Osteocyte (in vitro differentiated cells): Measurements from ENCODE around the gene SLC13A1. TPM values are rescaled to one million over a fixed set of nuclear protein-coding genes. Genes with fewer than 3 reads are reported as not detected.
"Not testable (repeated sequence)": the region's sequence is repeated elsewhere in the genome, so short reads cannot be mapped to it uniquely, and the experiment has no call there.

Source experiments
- DNase-seq: peaks from one replicate; pipeline ENCODE4 v3.0.0; 2021; ENCODE audit warnings: mixed read lengths; ENCODE audit not compliant: unreplicated experiment; ENCODE audit errors: extremely low spot score
- H3K27ac Mint-ChIP-seq: one replicate; pipeline ENCODE4 v1.8.0; 2021; ENCODE audit warnings: mild to moderate bottlenecking, mixed read lengths; ENCODE audit not compliant: unreplicated experiment
- H3K27me3 Mint-ChIP-seq: one replicate; pipeline ENCODE4 v1.8.0; 2021; ENCODE audit warnings: mixed read lengths; ENCODE audit not compliant: unreplicated experiment
- H3K36me3 Mint-ChIP-seq: one replicate; pipeline ENCODE4 v1.8.0; 2021; ENCODE audit warnings: mixed read lengths; ENCODE audit not compliant: unreplicated experiment
- H3K4me1 Mint-ChIP-seq: one replicate; pipeline ENCODE4 v1.8.0; 2021; ENCODE audit warnings: mixed read lengths; ENCODE audit not compliant: unreplicated experiment
- H3K4me3 Mint-ChIP-seq: one replicate; pipeline ENCODE4 v1.8.0; 2021; ENCODE audit warnings: mild to moderate bottlenecking, moderate library complexity, mixed read lengths; ENCODE audit not compliant: unreplicated experiment
- H3K9me3 Mint-ChIP-seq: one replicate; pipeline ENCODE4 v1.8.0; 2021; ENCODE audit warnings: mixed read lengths; ENCODE audit not compliant: unreplicated experiment
- CTCF ChIP-seq: fragments of 200-600 bp; sonication (generic); IDR thresholded peaks from 2 replicates; pipeline ENCODE4 v1.5.0; 2021; ENCODE audit warnings: antibody characterized with exemption, mild to moderate bottlenecking, moderate library complexity
- total RNA-seq: library from RNA; stranded (reverse); gene quantifications from 2 replicates; pipeline ENCODE4 v1.2.1, GENCODE V29; 2021

The SLC13A1 gene
- total RNA-seq, 1 donor from 2014 or later: not detected

DNA sequence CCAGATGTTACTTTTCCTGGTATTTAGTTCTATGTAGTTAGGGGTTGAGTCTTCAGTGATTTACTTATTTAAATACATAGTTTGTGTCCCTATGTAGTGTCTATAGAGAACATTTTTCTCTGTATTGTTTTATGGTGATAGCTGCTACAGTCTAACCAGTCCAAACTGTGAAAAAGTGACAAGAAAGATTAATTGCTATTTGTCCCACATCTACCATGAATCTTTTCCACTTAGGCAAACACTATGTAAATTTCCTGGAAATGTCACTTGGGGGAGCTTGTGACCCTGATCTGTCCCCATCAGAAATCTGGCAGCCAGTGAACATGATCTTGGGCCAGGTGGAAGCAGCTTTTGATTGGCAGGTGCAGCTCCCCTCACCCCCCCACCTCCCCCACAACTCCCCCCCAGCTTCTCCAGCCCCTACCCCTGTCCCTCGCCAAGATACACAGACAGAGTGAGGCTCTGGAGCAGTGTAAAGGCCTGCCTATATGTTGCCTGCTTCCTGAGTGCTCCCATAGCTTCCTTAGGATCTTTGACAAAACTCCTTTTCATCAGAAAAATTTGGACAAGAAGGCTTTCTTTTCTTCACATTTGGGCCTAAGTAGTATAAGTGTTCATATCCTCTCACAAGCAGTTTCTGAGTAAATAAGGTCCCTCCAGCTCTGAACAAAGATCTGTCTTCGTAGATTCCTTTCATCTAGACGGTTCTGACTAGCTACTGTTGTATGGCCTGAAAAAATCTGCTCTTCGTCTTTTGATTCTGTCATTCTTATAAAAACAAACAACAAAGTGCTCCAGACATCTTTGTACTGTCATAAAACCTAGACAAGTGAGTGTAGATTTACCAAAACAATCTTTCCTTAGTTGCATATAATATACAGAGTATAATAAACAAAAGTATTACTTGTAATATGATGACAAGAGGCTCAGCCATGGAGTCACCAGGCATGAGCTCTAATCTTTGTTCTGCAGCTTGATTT lies 31.5 kb upstream of the SLC13A1 start:
- DNase-seq: no peak
- Mint-ChIP-seq H3K4me1 (no peaks in the 10 kb centered on the region), H3K4me3 (no peak overlapping the region), H3K9me3 (peaks cover 3% of the 10 kb centered on the region), H3K36me3 (no peaks in the 10 kb centered on the region), H3K27me3 (no peaks in the 10 kb centered on the region), H3K27ac (no peak overlapping the region)
- TF ChIP-seq CTCF: no peak

DNA sequence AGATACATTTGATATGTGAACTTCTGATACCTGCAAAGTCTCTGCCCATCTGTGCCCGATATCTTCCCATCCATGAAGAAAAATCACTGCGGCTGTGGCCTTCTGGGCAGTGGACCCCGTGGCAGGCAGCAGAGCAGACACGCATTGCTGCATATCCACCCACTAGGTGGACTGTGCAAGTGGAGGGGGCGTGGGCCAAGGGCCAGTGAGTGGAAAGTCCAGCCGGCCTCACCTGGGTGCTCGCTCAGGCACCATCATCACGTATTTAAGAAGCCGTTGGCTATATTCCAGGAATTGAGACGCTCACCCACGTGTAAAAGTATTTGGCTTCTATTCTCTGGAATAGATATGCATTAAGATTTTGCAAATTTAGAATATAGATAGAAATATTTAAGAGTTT lies 30.8 kb upstream of the SLC13A1 start:
- H3K27me3 Mint-ChIP-seq: no peaks in the 10 kb centered on the region
- H3K36me3 Mint-ChIP-seq: no peaks in the 10 kb centered on the region
- no peak for TF ChIP-seq CTCF
- no peak for DNase-seq
- H3K9me3 Mint-ChIP-seq: peaks cover 3% of the 10 kb centered on the region
- no peak overlapping the region for H3K27ac Mint-ChIP-seq
- H3K4me3 Mint-ChIP-seq: no peak overlapping the region
- H3K4me1 Mint-ChIP-seq: no peaks in the 10 kb centered on the region

DNA sequence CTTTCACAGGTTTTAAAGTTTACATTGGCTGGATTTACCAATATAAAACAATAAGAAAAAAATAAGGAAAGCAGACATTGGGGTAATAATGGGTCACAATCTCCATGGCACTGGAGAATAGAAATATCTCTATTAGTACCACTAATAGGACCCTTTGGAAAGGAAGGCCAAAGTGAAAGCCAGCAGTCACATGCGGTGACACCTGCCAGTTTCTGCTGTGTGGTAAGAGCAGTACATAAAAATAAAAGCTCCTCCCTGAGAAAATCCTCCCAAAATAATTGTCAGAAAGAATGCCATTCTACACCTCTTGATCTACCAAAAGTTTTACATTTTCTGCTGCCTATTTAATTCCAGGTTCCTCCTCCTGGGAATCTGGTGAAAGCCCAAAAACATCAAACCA lies 30.4 kb upstream of the SLC13A1 start:
- no peak overlapping the region for H3K27ac Mint-ChIP-seq
- peaks cover 3% of the 10 kb centered on the region for H3K9me3 Mint-ChIP-seq
- no peaks in the 10 kb centered on the region for H3K36me3 Mint-ChIP-seq
- H3K27me3 Mint-ChIP-seq: no peaks in the 10 kb centered on the region
- H3K4me3 Mint-ChIP-seq: no peak overlapping the region
- no peak for DNase-seq
- no peak for TF ChIP-seq CTCF
- H3K4me1 Mint-ChIP-seq: no peaks in the 10 kb centered on the region

DNA sequence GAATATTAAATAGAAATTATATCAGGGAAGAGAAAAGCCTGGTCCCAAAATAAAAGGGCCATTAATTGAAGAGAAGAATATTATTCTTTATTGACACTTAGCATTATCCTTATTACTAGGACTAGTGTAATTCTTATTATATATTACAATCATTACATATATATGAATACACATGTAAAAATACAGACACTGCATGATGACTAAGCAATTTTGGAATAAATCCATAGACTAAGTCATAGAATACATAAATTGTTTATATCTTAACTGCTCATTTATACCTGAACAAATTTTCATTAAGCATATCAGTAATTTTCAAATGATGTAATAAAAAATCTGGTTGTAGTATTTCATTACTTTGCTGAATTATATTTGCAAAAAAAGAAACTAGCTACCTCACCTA lies 29.7 kb upstream of the SLC13A1 start:
- Mint-ChIP-seq H3K4me3 (no peak overlapping the region), H3K36me3 (no peaks in the 10 kb centered on the region), H3K27me3 (no peaks in the 10 kb centered on the region), H3K27ac (no peak overlapping the region), H3K4me1 (no peaks in the 10 kb centered on the region), H3K9me3 (peaks cover 3% of the 10 kb centered on the region)
- DNase-seq: no peak
- no peak for TF ChIP-seq CTCF

DNA sequence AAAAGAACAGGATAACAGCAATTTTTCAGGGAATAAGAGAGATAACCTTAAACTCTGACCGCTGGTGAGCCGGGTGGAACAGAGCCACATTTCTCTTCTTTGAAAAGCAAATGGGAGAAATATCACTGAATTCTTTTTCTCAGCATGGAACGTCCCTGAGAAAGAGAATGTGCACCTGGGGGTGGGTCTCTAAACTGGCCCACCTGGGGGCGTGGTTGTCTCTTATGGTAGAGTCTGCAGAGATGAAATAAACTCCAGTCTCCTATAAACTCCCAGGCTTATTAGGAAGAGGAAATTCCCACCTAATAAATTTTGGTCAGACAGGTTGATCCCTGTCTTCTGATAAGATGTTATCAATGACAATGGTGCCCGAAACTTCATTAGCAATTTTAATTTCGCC lies 27.9 kb upstream of the SLC13A1 start:
- not testable (repeated sequence) for H3K27me3 Mint-ChIP-seq, H3K36me3 Mint-ChIP-seq, H3K27ac Mint-ChIP-seq, H3K4me1 Mint-ChIP-seq, DNase-seq, H3K4me3 Mint-ChIP-seq
- H3K9me3 Mint-ChIP-seq: peaks cover 17% of the 10 kb centered on the region
